Lower leg skin (tissue), 4 donors: ENCODE measurements around the gene FMNL3. TPM values are rescaled to one million over a fixed set of nuclear protein-coding genes. Genes with fewer than 3 reads are reported as not detected.

Experiments used
- DNase-seq, 2 donors: peaks; one replicate each; pipeline ENCODE4 v3.0.0-alpha.2; 2019; ENCODE audit warnings: low spot score in 2 of 2
- H3K4me3 ChIP-seq: fragments of 200-600 bp; sonication (generic); 2 replicates; pipeline ENCODE4 v1.5.1; 2017; ENCODE audit warnings: mild to moderate bottlenecking, low read depth; ENCODE audit not compliant: poor library complexity, severe bottlenecking
- CTCF ChIP-seq, 3 donors: fragments of 450-650 bp; IDR thresholded peaks; one replicate each; pipeline ENCODE4 v1.5.1; 2016; ENCODE audit warnings: antibody characterized with exemption in 3 of 3, mild to moderate bottlenecking in 3 of 3, moderate library complexity in 2 of 3
- POLR2A ChIP-seq, 2 donors: fragments of 450-650 bp; IDR thresholded peaks; one replicate each; pipeline ENCODE4 v1.6.1; 2016 to 2017; ENCODE audit warnings: antibody characterized with exemption in 2 of 2, mild to moderate bottlenecking in 1 of 2, moderate library complexity in 1 of 2
- WGBS, 2 donors: methylation state at CpG; one replicate each; pipeline ENCODE4 v1.1.5; 2018; 5-methylcytosine and 5-hydroxymethylcytosine counted together
- intact Hi-C: fragments of 100-400 bp; cut with DNase I; formaldehyde crosslinking; loops from one replicate; pipeline ENCODE4 v1.15.0; 2023; ENCODE audit warnings: low total_unique reads
- total RNA-seq, 4 donors: library from RNA; depleted of rRNA; stranded (reverse); fragments of >200 nt; gene quantifications; one replicate each; pipeline ENCODE4 v1.1.0, GENCODE V29; 2016

The FMNL3 gene
- total RNA-seq, 4 donors from 2014 or later, result 4.3 to 12.5 (median 6.9) TPM

- TF ChIP-seq CTCF (IDR thresholded peaks at IDR 0.05) (no peak), POLR2A (IDR thresholded peaks at IDR 0.05) (no peak)
- H3K4me3 ChIP-seq, result no peak overlapping the region
- no peak for DNase-seq
- intact Hi-C loops, result no loop called here
- 91 to 95% methylated on average over 3 of the region's 3 CpGs for WGBS, 2 donors
Observed at GRCh38 chr12:49661746-49662145, 45.5 kb downstream of the FMNL3 start.

GRCh38 chr12:49661191-49661590, 46.0 kb downstream of the FMNL3 start:
- no peak overlapping the region for H3K4me3 ChIP-seq
- intact Hi-C loops, result no loop called here
- no peak for DNase-seq
- 85 to 96% methylated on average over 3 of the region's 3 CpGs for WGBS, 2 donors
- TF ChIP-seq POLR2A (IDR thresholded peaks at IDR 0.05) (no peak), CTCF (IDR thresholded peaks at IDR 0.05) (no peak)

- no peak overlapping the region for H3K4me3 ChIP-seq
- intact Hi-C loops, result no loop called here
- WGBS, 2 donors, result 74 to 75% methylated on average over 1 of the region's 1 CpG
- TF ChIP-seq POLR2A (IDR thresholded peaks at IDR 0.05) (no peak), CTCF (IDR thresholded peaks at IDR 0.05) (no peak)
- no peak for DNase-seq
Observed at GRCh38 chr12:49659753-49660152, 47.5 kb downstream of the FMNL3 start.

GRCh38 chr12:49658276-49658675, 48.9 kb downstream of the FMNL3 start:
- WGBS, 2 donors, result 96 to 97% methylated on average over 13 of the region's 13 CpGs
- TF ChIP-seq CTCF (IDR thresholded peaks at IDR 0.05) (no peak), POLR2A (IDR thresholded peaks at IDR 0.05) (no peak)
- no peak overlapping the region for H3K4me3 ChIP-seq
- DNase-seq, result no peak
- intact Hi-C loops, result no loop called here

- intact Hi-C loops, result no loop called here
- no peak for TF ChIP-seq CTCF (IDR thresholded peaks at IDR 0.05)
- TF ChIP-seq POLR2A (IDR thresholded peaks at IDR 0.05), result no peak
- WGBS, 2 donors, result 81 to 95% methylated on average over 2 of the region's 2 CpGs
Observed at GRCh38 chr12:49655595-49656236, 51.5 kb downstream of the FMNL3 start.

GRCh38 chr12:49654715-49655114, 52.5 kb downstream of the FMNL3 start:
- no peak for TF ChIP-seq CTCF (IDR thresholded peaks at IDR 0.05)
- no peak for TF ChIP-seq POLR2A (IDR thresholded peaks at IDR 0.05)
- WGBS, 2 donors, result 88 to 96% methylated on average over 5 of the region's 5 CpGs
- no peak for DNase-seq
- intact Hi-C loops, result no loop called here
- H3K4me3 ChIP-seq, result no peak overlapping the region

More at GRCh38 chr12:49655595-49656236, 51.5 kb downstream of the FMNL3 start:
- no peak for DNase-seq
- no peak overlapping the region for H3K4me3 ChIP-seq
